ENCODE measurements around the gene GALM. TPM values are rescaled to one million over a fixed set of nuclear protein-coding genes. Genes with fewer than 3 reads are reported as not detected.
"Not testable (repeated sequence)": the region's sequence is repeated elsewhere in the genome, so short reads cannot be mapped to it uniquely, and the experiment has no call there.

Gene GALM
- total and polyA plus RNA-seq, 10 of the 15 experiments (the other 5 are each of a cell fraction or from before 2014, with no cell fraction given), result 1.1 to 4.0 (median 1.7) TPM

DNA sequence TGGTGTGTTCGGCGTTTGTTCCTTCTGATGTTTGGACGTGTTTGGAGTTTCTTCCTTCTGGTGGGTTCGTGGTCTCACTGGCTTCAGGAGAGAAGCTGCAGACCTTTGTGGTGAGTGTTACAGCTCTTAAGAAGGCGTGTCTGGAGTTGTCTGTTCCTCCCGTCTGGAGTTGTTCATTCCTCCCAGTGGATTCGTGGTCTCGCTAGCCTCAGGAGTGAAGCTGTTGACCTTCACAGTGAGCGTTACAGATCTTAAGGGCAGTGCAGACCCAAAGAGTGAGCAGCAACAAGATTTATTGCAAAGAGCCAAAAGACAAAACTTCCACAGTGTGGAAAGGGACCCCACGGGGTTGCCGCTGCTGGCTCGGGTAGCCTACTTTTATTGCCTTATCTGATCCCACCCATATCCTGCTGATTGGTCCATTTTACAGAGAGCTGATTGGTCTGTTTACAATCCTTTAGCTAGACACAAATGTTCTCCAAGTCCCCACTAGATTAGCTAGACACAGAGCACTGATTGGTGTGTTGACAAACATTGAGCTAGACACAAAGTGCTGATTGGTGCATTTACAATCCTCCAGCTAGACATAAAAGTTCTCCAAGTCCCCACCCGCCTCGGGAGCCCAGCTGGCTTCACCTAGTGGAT lies 23.4 kb upstream of the GALM start:
- H2AFZ ChIP-seq (ENCODE audit: control insufficient read depth, low read depth, low read length); H4K20me1 ChIP-seq (ENCODE audit: control insufficient read depth, insufficient read depth); ATAC-seq; intact Hi-C loops (cut with micrococcal nuclease; ENCODE audit: unreplicated experiment); H3K27ac ChIP-seq (ENCODE audit: control insufficient read depth, insufficient read depth); DNase-seq (ENCODE audit: low read depth, low spot score); H3K36me3 ChIP-seq (ENCODE audit: control insufficient read depth in 2 of 2, insufficient read depth in 2 of 2, low read length in 1 of 2); H3K4me2 ChIP-seq (ENCODE audit: control insufficient read depth, insufficient read depth); H3K9me3 ChIP-seq (replicated peaks; ENCODE audit: control insufficient read depth, insufficient read depth, low read length); H3K9ac ChIP-seq (ENCODE audit: control insufficient read depth, insufficient read depth, low read length); H3K4me3 ChIP-seq; RAD21 ChIA-PET (ENCODE audit: unreplicated experiment); FAIRE-seq; H3K79me2 ChIP-seq (ENCODE audit: control insufficient read depth, insufficient read depth, low read length); BruUV-seq (replicated peaks); H3K27me3 ChIP-seq (replicated peaks in 1 of 2; ENCODE audit: control insufficient read depth in 2 of 2, insufficient read depth in 2 of 2, low read length in 1 of 2); in situ Hi-C loops (cut with MboI); H3K4me1 ChIP-seq (ENCODE audit: control insufficient read depth, insufficient read depth, low read length): not testable (repeated sequence)
- POLR2A ChIA-PET, result interaction anchor here (0.6 kb wide), 1 partner anchor 31 kb away, joined by 3 read pairs; no protein-coding TSS in a partner anchor
- SMC1A ChIA-PET (ENCODE audit: uncharacterized antibody, unreplicated experiment), result interaction anchor here (1.0 to 1.5 kb wide), 4 partner anchors 15 to 29 kb away, joined by 4 to 5 read pairs (median 4); no protein-coding TSS in a partner anchor
- CTCF ChIA-PET, result interaction anchor here (1.6 kb wide), 1 partner anchor 17 kb away, joined by 6 read pairs; no protein-coding TSS in a partner anchor
- peak; percentile 60 for TF ChIP-seq NFYB (IDR thresholded peaks at IDR 0.05; ENCODE audit: insufficient read depth, low read depth, low read length)
- 60% methylated on average over 14 of the region's 14 CpGs for WGBS (ENCODE audit: insufficient coverage, insufficient replicate concordance, low lambda C conversion rate, missing lambda C conversion rate)

DNA sequence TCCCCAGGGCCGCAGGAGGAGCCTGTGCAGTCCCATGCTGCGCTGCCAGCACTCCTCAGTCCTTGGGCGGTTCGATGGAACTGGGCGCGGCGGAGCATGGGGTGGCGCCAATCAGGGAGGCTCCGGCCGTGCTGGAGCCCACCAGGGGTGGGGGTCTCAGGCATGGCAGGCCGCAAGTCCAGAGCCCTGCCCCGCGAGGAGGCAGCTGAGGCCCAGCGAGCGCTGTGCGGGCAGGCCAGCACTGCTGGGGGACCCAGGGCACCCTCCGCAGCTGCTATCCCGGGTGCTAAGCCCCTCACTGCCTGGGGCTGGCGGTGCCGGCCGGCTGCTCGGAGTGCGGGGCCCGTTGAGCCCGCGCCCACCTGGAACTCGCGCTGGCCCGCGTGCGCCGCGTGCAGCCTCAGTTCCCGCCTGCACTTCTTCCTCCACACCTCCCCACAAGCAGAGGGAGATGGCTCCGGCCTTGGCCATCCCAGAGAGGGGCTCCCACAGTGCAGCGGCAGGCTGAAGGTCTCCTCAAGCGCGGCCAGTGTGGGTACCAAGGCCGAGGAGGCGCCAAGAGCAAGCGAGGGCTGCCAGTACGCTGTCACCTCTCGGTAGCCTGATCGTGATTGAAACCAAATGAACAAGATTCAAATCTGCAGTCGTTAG lies 22.8 kb upstream of the GALM start:
- in situ Hi-C loops (cut with MboI) (no loop called here), intact Hi-C loops (cut with micrococcal nuclease; ENCODE audit: unreplicated experiment) (no loop called here)
- no peaks in the 10 kb centered on the region for H3K36me3 ChIP-seq (ENCODE audit: control insufficient read depth in 2 of 2, insufficient read depth in 2 of 2, low read length in 1 of 2)
- H3K79me2 ChIP-seq (ENCODE audit: control insufficient read depth, insufficient read depth, low read length), result no peaks in the 10 kb centered on the region
- FAIRE-seq (no peak), ATAC-seq (no peak), DNase-seq (ENCODE audit: low read depth, low spot score) (no peak)
- BruUV-seq (replicated peaks), result no TSS peak
- no peak overlapping the region for H3K4me2 ChIP-seq (ENCODE audit: control insufficient read depth, insufficient read depth)
- H3K9ac ChIP-seq (ENCODE audit: control insufficient read depth, insufficient read depth, low read length), result no peak overlapping the region
- H3K4me3 ChIP-seq, result no peak overlapping the region
- ChIA-PET POLR2A (interaction anchor here (0.6 kb wide), 2 partner anchors 32 to 92 kb away, joined by 3 to 4 read pairs; no protein-coding TSS in a partner anchor), CTCF (interaction anchor here (1.6 kb wide), 1 partner anchor 17 kb away, joined by 6 read pairs; no protein-coding TSS in a partner anchor), RAD21 (ENCODE audit: unreplicated experiment) (no interaction called here), SMC1A (ENCODE audit: uncharacterized antibody, unreplicated experiment) (interaction anchor here (0.6 to 1.5 kb wide), 5 partner anchors 10 to 23 kb away, joined by 3 to 5 read pairs (median 4); no protein-coding TSS in a partner anchor)
- WGBS (ENCODE audit: insufficient coverage, insufficient replicate concordance, low lambda C conversion rate, missing lambda C conversion rate), result 96% methylated on average over 43 of the region's 45 CpGs
- no peak overlapping the region for H2AFZ ChIP-seq (ENCODE audit: control insufficient read depth, low read depth, low read length)
- no peaks in the 10 kb centered on the region for H4K20me1 ChIP-seq (ENCODE audit: control insufficient read depth, insufficient read depth)
- no peaks in the 10 kb centered on the region for H3K27me3 ChIP-seq (replicated peaks in 1 of 2; ENCODE audit: control insufficient read depth in 2 of 2, insufficient read depth in 2 of 2, low read length in 1 of 2)
- no peaks in the 10 kb centered on the region; the same call in 2 of the 3 replicates for H3K9me3 ChIP-seq (replicated peaks; ENCODE audit: control insufficient read depth, insufficient read depth, low read length)
- peaks cover 3% of the 10 kb centered on the region for H3K4me1 ChIP-seq (ENCODE audit: control insufficient read depth, insufficient read depth, low read length)
- H3K27ac ChIP-seq (ENCODE audit: control insufficient read depth, insufficient read depth), result no peak overlapping the region
- TF ChIP-seq, protein P1, sequence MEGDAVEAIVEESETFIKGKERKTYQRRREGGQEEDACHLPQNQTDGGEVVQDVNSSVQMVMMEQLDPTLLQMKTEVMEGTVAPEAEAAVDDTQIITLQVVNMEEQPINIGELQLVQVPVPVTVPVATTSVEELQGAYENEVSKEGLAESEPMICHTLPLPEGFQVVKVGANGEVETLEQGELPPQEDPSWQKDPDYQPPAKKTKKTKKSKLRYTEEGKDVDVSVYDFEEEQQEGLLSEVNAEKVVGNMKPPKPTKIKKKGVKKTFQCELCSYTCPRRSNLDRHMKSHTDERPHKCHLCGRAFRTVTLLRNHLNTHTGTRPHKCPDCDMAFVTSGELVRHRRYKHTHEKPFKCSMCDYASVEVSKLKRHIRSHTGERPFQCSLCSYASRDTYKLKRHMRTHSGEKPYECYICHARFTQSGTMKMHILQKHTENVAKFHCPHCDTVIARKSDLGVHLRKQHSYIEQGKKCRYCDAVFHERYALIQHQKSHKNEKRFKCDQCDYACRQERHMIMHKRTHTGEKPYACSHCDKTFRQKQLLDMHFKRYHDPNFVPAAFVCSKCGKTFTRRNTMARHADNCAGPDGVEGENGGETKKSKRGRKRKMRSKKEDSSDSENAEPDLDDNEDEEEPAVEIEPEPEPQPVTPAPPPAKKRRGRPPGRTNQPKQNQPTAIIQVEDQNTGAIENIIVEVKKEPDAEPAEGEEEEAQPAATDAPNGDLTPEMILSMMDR (IDR thresholded peaks at IDR 0.05 in 2 of 3, conservative IDR thresholded peaks at IDR 0.05 in 1 of 3; ENCODE audit: control insufficient read depth in 2 of 3, extremely low read depth in 1 of 3, insufficient read depth in 1 of 3, low read depth in 3 of 3, low read length in 3 of 3), result no peak
- TF ChIP-seq, protein P2, sequence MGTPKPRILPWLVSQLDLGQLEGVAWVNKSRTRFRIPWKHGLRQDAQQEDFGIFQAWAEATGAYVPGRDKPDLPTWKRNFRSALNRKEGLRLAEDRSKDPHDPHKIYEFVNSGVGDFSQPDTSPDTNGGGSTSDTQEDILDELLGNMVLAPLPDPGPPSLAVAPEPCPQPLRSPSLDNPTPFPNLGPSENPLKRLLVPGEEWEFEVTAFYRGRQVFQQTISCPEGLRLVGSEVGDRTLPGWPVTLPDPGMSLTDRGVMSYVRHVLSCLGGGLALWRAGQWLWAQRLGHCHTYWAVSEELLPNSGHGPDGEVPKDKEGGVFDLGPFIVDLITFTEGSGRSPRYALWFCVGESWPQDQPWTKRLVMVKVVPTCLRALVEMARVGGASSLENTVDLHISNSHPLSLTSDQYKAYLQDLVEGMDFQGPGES (IDR thresholded peaks at IDR 0.05), result no peak
- no peak for TF ChIP-seq MYB (IDR thresholded peaks at IDR 0.05; ENCODE audit: borderline replicate concordance, low read depth, low read length)
- no peak for TF ChIP-seq MYC (IDR thresholded peaks at IDR 0.05; ENCODE audit: insufficient read depth, insufficient read length, insufficient replicate concordance, low read length, severe bottlenecking)
- no peak for TF ChIP-seq STAT3 (IDR thresholded peaks at IDR 0.05; ENCODE audit: low read depth, low read length)
- TF ChIP-seq NFYA (IDR thresholded peaks at IDR 0.05; ENCODE audit: borderline replicate concordance, low read depth, low read length), result no peak
- no peak for TF ChIP-seq SP1 (IDR thresholded peaks at IDR 0.05; ENCODE audit: low read depth, low read length)
- no peak for TF ChIP-seq NFXL1 (IDR thresholded peaks at IDR 0.05; ENCODE audit: borderline replicate concordance)
- TF ChIP-seq NBN (IDR thresholded peaks at IDR 0.05), result no peak
- TF ChIP-seq ATF7 (IDR thresholded peaks at IDR 0.05; ENCODE audit: low read depth), result no peak
- TF ChIP-seq RCOR1 (conservative IDR thresholded peaks at IDR 0.05; ENCODE audit: low read depth, low read length), result no peak
- TF ChIP-seq EGR1 (IDR thresholded peaks at IDR 0.05; ENCODE audit: borderline replicate concordance in 1 of 2, low read depth in 2 of 2, low read length in 2 of 2), result no peak
